Chondrocyte (in vitro differentiated cells): ENCODE data around the gene CDCA7L. TPM values are rescaled to one million over a fixed set of nuclear protein-coding genes. Genes with fewer than 3 reads are reported as not detected.

Source experiments
- DNase-seq: peaks from one replicate; pipeline ENCODE4 v3.0.0; 2021; ENCODE audit warnings: mixed read lengths, low spot score
- H3K27ac Mint-ChIP-seq: one replicate; pipeline ENCODE4 v1.8.0; 2021; ENCODE audit warnings: mild to moderate bottlenecking, moderate library complexity, mixed read lengths; ENCODE audit not compliant: unreplicated experiment
- H3K27me3 Mint-ChIP-seq: 2 replicates; pipeline ENCODE4 v1.8.0; 2021; ENCODE audit warnings: low read depth, mixed read lengths
- H3K36me3 Mint-ChIP-seq: 2 replicates; pipeline ENCODE4 v1.8.0; 2021; ENCODE audit warnings: low read depth, mixed read lengths
- H3K4me1 Mint-ChIP-seq: 2 replicates; pipeline ENCODE4 v1.8.0; 2021; ENCODE audit warnings: low read depth, mild to moderate bottlenecking, mixed read lengths
- H3K4me3 Mint-ChIP-seq: one replicate; pipeline ENCODE4 v1.8.0; 2021; ENCODE audit warnings: mild to moderate bottlenecking, moderate library complexity, mixed read lengths; ENCODE audit not compliant: unreplicated experiment
- H3K9me3 Mint-ChIP-seq: 2 replicates; pipeline ENCODE4 v1.8.0; 2021; ENCODE audit warnings: low read depth, mixed read lengths
- CTCF ChIP-seq: fragments of 200-600 bp; sonication (generic); IDR thresholded peaks from 2 replicates; pipeline ENCODE4 v1.5.0; 2021; ENCODE audit warnings: antibody characterized with exemption, mild to moderate bottlenecking, moderate library complexity
- total RNA-seq: library from RNA; stranded (reverse); gene quantifications from 3 replicates; pipeline ENCODE4 v1.2.1, GENCODE V29; 2021

Gene CDCA7L
- total RNA-seq, 1 donor from 2014 or later = 13.3 TPM

GRCh38 chr7:21953781-21954180 lies 8.1 kb upstream of the CDCA7L start:
- DNase-seq = no peak
- H3K9me3 Mint-ChIP-seq = no peaks in the 10 kb centered on the region

GRCh38 chr7:21948887-21949540 lies 3.3 kb upstream of the CDCA7L start:
- H3K27ac Mint-ChIP-seq = no peak overlapping the region
- no peak overlapping the region for H3K4me3 Mint-ChIP-seq
- H3K27me3 Mint-ChIP-seq = no peaks in the 10 kb centered on the region
- no peaks in the 10 kb centered on the region for H3K36me3 Mint-ChIP-seq
- no peaks in the 10 kb centered on the region for H3K9me3 Mint-ChIP-seq
- DNase-seq = no peak
- peaks cover 10% of the 10 kb centered on the region for H3K4me1 Mint-ChIP-seq
- TF ChIP-seq CTCF = no peak

More at GRCh38 chr7:21953781-21954180, 8.1 kb upstream of the CDCA7L start:
- no peak overlapping the region for H3K4me3 Mint-ChIP-seq
- no peaks in the 10 kb centered on the region for H3K36me3 Mint-ChIP-seq
- H3K27ac Mint-ChIP-seq = no peak overlapping the region
- H3K4me1 Mint-ChIP-seq = no peaks in the 10 kb centered on the region
- no peaks in the 10 kb centered on the region for H3K27me3 Mint-ChIP-seq
- no peak for TF ChIP-seq CTCF

- Mint-ChIP-seq H3K4me3 (no peak overlapping the region), H3K9me3 (no peaks in the 10 kb centered on the region), H3K36me3 (no peaks in the 10 kb centered on the region), H3K4me1 (peaks cover 17% of the 10 kb centered on the region), H3K27me3 (no peaks in the 10 kb centered on the region), H3K27ac (no peak overlapping the region)
- DNase-seq = no peak
- no peak for TF ChIP-seq CTCF
These were observed 2.7 kb upstream of the CDCA7L start for GRCh38 chr7:21948364-21948763.

GRCh38 chr7:21947946-21948345 lies 2.2 kb upstream of the CDCA7L start:
- no peak for TF ChIP-seq CTCF
- H3K4me3 Mint-ChIP-seq = no peak overlapping the region
- H3K27me3 Mint-ChIP-seq = no peaks in the 10 kb centered on the region
- no peak overlapping the region for H3K27ac Mint-ChIP-seq
- H3K4me1 Mint-ChIP-seq = peaks cover 21% of the 10 kb centered on the region
- no peaks in the 10 kb centered on the region for H3K9me3 Mint-ChIP-seq
- DNase-seq = no peak
- no peaks in the 10 kb centered on the region for H3K36me3 Mint-ChIP-seq

- TF ChIP-seq CTCF = no peak
- Mint-ChIP-seq H3K4me1 (peaks cover 24% of the 10 kb centered on the region), H3K4me3 (no peak overlapping the region)
These were observed 1.4 kb upstream of the CDCA7L start for GRCh38 chr7:21947056-21947455.

More at GRCh38 chr7:21947056-21947455, 1.4 kb upstream of the CDCA7L start:
- DNase-seq = no peak
- no peaks in the 10 kb centered on the region for H3K27me3 Mint-ChIP-seq
- H3K9me3 Mint-ChIP-seq = no peaks in the 10 kb centered on the region
- no peaks in the 10 kb centered on the region for H3K36me3 Mint-ChIP-seq
- H3K27ac Mint-ChIP-seq = no peak overlapping the region
